Stimulated activated CD8-positive, alpha-beta memory T cell treated with anti-CD3 and anti-CD28 coated beads, Interleukin-15, amount 100 ng/mL, for 24 hours (primary cell): ENCODE measurements around the gene SPCS1.
"Not testable (repeated sequence)": the region's sequence is repeated elsewhere in the genome, so short reads cannot be mapped to it uniquely, and the experiment has no call there.

Experiments used
- DNase-seq: peaks from one replicate; pipeline ENCODE4 v3.0.0-alpha.2; 2020; ENCODE audit warnings: low read depth

Gene SPCS1

DNA sequence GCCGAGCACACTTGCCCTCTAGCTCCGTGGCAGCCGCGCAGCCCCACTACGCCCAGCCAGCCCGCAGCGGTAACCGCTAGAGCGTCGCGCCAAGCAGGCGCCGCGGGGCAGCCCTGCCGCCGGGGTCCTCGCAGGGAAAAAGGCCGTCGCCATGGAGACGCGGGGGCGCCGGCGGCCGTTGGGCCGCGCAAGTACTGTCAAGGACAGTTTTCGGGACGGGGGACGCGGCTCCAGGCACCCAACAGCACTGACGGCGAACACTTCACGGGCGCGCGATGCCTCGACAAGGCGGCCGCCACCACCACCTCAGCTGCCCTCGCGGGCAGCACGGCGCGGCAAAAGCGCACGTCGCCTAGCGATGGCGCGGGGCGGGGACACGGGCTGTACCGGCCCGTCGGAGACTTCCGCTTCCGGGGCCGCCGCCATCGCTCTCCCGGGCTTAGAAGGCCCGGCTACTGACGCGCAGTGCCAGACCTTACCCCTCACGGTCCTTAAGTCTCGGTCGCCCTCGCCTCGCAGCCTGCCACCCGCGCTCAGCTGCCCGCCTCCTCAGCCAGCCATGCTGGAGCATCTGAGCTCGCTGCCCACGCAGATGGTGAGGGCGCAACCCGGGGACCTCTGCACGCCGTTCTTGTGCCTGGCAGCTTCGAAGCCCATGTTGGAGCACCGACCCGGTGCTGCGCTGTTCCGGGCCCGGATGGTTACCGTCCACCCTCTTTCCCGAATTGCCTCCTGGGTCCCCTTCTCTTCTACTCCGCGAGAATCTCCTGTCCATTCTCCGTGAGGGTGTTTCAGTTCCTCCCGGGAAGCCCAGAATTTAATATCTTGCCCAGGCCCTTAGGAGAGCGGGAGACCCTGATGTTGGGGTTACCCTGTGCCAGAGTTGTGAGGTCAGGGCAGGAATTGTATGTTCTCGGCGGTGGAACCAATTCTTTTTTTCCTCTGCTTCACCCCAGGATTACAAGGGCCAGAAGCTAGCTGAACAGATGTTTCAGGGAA, at the start of gene SPCS1, which contains the start of gene GLT8D1:
TSS of gene SPCS1 (plus strand) at position 419 of the 999 bp plus-strand sequence. CDS start at position 560, 141 bp downstream.
TSS of gene GLT8D1 (minus strand) at position 104 of the 999 bp plus-strand sequence. CDS start 5,331 bp downstream, outside the sequence.
- DNase-seq = peak; percentile 77

DNA sequence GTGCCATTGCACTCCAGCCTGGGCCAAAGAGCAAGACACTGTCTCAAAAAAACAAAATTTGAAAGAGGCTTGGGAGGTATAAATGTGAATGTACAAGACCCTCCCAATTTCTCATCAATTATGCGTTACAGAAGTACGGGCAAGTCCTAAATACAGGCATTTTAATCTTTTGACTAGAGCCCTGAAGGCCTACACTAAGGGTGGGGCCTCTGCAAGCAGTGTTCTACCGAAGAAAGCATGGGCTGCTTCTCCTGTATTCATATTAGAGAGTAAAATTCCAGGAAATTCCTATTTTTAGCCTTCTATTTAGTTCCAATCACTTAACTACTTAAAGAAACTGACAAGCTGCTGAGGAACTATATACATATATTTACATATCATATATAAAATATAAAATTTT, 45.9 kb upstream of the SPCS1 start:
- DNase-seq = no peak

DNA sequence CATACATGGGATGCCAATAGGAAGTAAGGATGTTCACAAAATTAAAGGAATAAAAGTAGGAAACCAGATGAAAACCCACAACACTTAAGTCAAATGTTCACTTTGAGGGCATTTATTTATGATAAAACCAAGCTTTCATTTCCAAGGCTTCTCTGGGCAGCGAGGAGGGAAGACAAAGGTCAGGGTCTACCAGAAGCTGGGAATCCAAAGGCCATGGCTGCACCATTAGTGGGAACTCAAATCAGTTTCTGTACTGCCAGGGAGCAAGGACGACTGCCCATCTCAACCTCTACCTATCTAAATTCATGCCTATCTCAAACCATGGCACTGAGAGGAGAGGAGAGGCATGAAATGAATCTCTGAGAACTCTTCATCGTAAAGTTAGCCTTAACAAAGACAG, 42.8 kb upstream of the SPCS1 start:
- DNase-seq = no peak

DNA sequence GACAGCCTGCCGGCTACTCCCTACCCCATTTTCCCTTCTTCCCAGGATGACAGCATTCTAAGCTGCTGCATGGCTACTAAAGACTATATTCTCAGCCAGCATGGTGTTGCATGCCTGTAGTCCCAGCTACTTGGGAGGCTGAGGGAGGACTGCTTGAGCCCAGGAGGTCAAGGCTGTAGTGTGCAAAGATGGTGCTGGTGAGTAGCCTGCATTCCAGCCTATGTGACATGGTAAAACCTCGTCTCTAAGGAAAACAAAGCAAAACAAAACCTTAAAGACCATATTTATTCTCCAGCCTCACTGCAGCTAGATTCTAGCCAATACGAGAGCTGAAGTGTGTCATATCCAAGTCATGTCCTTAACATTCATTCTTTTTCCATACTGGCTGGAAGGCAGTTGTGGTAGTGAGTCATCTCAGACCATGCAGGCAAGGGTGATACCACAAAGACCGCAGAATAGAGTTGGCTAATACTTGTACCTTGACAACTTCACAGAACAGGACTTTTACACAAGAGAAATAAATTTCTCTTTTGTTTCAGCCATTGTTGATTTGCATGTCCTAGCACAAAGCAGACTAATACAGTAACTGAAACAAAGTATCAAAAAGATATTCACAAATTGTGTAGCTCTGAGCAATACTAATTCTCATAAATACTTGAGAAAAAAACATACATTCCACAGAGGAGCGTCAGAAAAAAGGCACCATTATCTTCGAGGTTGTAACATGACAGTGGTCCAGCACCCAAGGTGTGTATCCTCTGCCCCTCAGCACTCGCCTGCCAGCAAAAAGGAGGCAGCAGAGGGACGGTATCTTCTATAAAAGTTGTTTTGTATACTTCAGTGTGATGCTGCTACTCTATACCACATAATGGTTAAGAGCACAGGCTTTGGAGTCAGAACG, 35.0 kb upstream of the SPCS1 start:
- no peak for DNase-seq

DNA sequence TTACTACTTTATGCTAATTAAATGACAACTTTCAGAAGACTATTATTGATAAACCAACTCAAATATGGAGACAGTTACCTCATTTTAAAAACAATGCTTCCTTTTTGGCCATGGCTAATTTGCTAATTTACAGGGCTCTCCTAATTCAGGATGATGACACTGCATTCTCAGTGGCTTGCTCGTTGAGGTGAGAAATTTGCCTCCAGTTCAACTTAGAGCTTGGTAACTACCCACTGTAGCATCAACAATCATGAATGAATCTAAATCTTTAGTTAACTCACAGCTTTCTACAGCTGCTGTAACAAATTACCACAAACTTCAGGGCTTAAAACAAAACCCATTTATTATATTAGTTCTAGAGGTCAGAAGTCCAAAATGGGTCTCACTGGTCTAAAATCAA, 34.2 kb upstream of the SPCS1 start:
- no peak for DNase-seq

DNA sequence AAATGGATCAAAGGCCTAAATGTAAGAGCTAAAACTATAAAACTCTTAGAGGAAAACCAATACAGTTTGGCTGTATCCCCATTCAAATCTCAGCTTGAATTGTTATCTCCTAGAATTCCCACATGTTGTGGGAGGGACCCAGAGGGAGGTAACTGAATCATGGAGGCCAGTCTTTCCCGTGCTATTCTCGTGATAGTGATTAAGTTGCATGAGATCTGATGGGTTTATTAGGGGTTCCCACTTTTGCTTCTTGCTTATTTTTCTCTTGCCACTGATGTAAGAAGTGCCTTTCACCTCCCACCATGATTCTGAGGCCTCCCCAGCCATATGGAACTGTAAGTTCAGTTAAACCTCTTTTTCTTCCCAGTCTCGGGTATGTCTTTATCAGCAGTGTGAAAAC, 29.7 kb upstream of the SPCS1 start:
- not testable (repeated sequence) for DNase-seq

DNA sequence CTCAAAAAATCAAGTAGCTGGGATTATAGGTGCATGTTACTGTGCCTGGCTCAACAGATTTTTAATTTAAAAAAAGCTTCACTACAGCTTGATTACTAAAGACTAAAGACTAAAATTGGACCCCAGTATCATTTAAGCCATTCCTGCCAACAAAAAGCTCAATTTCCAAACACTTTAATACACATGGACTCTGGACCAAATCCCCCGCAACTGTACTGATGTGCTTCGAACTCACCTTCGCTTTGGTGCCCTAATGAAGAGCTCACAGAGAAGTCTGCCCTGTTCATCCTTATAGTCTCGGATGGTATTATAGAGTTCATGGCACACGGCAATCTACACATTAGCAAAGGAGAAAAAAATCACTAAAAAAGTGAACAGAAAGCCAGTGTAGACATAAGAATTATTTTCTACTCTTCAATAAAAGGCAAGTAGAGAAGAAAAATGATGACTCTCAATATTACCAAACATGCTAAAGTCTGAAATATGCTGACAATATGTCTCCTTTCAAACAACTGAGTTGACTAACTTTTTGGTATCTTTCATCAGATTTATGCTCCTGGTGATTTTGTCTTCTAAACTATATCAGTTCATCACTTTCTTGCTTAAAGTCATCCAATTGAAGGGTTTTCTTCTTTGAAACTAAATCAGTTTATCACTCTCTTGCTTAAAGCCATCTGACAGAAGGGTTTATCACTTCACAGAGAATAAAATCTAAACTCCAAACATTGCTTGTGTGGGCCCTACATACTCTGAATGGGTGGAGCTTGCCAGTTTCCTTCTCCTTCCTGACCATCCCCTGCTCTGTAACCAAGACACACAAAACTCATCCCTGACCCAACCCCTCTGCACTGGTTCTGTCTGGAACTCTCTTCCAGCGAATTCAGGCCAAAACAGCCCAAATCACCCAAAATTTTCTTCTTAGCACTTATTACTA, 27.4 kb upstream of the SPCS1 start:
- DNase-seq = no peak

DNA sequence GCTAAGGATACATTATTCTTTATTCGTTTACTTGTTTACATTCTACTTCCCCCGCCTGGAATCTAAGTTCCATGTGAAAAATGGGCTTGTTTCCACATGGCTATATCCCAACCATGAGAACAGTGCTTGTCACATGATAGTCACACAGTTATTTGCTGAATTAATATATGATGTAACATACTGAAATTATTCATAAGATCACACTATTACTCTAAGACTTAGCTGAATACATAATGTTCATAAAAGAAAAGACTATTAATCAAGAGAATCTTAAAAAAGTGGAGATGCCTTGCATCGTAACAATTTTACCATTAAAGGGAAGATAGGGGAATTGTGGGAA, 26.7 kb upstream of the SPCS1 start:
- no peak for DNase-seq

DNA sequence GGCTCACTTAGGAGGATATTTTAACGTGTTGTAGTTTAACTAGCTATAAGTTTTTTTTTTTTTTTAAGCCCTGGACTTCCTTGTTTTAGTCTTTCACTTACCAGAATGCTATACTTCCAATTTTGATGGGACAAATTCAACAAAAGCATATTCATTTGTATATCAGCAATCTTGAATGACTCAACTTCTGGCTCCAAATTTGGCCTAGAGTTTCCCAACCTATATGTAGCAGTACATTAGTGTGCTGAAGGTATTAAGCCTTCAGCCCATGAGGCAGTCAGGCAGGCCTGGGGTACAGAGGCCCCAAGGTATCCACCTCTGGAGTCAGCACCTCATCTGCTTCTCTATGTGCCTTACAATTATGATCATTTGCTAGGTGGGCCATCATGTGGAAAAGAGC, 26.1 kb upstream of the SPCS1 start:
- no peak for DNase-seq

DNA sequence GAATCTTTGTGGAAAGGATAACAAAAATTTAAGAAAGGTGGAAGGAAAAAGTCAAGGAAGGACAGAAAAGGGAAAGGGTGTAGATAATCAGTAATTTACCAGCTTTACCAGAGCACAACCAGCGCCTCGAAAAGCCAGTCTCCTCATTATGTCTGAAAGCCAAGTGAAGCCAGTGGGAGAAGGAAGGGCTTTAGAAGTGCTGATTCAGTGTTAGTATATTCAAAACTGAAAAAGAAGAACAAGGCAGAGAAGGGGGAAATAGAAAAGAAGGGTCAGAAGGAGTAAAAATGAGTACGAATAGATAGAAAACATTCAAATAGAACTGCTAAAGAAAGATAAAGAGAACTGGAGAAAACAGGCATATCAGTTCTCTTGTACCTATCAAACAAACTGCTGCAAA, 24.3 kb upstream of the SPCS1 start:
- DNase-seq = no peak

DNA sequence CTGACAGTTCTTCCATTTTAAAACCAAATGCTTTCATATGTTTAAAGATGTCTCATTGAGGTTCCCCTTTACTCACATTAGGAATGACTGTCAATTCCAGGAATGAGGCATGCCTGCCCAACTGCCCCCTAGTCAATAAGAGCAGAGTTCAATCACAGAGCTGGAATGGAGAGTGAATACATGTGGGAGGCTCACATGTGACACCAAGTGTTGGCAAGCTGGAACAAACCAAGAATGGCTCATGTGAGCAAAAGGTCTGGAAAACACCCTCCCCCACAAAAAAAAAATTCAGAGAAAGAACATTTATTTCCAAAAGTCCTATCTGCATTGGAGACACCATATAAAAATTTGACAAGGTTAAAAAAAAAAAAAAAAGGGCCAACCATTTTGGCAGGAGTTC, 23.9 kb upstream of the SPCS1 start:
- no peak for DNase-seq

DNA sequence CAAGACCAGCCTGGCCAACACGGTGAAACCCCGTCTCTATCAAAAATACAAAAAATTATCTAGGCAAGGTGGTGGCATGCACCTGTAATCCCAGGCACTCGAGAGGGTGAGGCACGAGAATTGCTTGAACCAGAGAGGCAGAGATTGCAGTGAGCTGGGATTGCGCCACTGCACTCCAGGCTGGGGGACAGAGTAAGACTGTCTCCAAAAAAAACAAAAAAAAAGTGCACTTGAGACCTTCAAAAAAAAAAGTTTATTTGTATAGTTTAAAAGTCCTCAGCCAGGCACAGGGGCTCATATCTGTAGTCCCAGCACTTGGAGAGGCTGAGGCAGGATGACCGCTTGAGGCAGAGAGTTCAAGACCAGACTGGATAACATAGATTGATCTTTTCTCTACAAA, 22.3 kb upstream of the SPCS1 start:
- no peak for DNase-seq

DNA sequence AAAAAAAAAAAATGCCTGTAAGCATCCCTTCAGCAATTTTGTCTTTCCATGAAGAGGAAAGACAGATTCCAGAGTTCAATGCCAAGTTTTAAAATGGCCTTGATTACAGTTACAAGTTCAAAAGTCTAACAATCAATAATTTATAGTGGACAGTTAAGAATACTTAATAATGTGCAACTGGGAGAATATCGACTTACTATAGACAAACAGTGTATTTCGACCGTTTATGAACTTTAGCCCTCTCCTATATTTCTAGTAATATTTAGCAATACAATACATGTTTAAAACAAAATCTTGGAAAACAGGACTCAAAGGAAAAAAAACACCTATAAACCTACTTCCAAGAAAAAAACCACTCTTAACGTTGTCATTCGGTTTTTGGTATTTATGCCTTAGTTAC, 21.7 kb upstream of the SPCS1 start:
- DNase-seq = no peak

DNA sequence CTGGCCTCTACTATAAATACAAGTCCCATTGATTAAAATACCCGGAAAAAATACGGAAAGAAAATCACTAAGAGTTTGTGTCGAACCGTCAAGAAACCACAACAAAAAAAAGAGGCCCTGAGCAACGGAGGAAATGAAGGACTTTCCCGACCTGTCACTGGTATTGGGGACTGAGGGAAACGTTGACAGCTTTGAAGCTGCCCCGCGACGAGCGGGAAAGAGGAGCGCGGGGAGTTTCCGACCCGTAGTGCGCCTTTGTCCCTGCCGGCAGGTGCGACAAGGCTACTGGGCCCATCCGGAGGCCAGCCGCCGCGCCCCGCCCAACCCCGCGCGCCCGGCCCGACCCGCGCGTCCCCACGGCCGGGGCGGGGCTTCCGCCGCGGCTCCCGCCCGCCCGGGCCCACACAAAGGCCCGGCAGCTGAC, 20.6 kb upstream of the SPCS1 start:
- peak; percentile 58 for DNase-seq

DNA sequence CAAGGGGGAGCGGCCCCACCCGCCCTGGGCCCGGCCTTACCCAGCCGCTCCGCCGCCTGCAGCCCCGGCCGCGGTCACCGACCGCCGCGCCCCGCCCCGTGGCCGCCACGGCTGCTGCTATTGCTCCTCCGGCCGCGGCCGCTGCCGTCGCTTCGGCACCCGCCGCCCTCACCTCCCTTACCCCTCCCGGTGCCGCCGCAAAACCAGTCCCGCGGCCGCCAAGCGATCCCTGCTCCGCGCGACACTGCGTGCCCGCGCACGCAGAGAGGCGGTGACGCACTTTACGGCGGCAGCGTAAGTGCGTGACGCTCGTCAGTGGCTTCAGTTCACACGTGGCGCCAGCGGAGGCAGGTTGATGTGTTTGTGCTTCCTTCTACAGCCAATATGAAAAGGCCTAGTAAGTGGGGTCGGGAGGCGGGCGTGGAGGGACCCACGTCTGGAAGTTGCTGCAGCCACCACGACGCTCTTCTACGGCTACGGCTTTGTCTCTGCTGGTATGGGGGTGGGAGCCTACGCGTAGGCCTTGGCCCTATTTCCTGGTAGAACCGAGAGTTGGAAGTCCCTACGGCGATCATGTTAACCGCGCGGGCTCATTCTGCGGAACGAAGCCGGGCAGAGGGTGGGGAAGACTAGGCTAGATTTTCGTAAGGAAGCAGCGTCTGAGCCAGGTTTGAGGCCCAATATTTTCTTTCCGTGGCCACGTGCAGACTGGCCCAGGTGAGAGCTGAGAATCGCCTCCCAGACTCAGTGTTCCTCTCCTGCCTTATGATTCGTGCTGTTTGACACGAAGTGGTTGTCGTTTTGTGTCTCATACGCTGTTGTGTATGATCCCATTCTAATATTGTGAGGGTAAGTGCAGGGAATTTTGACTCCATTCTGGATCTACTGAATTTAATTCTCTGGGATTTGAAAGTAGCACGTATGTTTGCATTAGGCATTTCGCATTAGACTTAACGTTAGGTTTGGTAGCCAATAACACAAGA, 19.9 kb upstream of the SPCS1 start, which contains the start of the genes GNL3 and PBRM1:
TSS of gene GNL3 (plus strand) at position 324 of the 983 bp plus-strand sequence. CDS start at position 385, 61 bp downstream.
TSS of gene PBRM1 (minus strand) at position 205 of the 983 bp plus-strand sequence.
- peak; percentile 79 for DNase-seq

DNA sequence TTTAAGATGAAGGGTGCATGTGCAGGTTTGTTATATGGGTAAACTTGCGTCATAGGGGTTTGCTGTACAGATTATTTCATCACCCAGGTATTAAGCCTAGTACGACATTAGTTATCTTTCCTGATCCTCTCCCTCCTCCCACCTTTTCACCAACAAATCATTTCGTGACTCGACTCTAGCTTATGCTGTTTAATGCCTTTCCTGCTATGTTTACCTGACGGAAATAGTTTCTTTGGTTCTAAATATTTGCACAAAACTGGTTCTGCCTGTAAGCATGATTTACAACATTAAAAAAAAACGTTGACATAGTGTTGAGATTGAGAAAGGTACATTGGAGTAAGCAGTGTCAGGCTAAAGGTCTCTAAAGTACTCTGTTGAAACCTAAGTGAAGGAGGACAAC, 17.6 kb upstream of the SPCS1 start:
- no peak for DNase-seq

DNA sequence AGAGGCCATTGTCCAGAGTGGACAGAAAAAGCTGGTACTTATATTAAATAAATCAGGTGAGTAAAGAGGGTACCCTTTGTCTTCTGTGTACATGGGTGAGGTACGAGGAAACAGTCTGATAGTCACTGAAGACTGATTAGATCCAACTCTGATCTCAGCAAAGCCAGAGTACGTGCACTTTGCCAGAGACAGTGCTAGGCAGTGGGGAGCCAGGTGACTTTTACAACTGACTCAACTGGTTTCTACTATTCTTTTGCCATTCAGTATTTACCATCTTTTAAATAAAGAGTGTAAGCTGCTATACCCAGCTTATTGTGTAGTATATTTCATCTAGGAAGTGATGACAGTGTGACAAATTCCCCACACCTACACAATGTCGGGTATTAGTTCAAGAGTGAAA, 16.8 kb upstream of the SPCS1 start:
- no peak for DNase-seq

DNA sequence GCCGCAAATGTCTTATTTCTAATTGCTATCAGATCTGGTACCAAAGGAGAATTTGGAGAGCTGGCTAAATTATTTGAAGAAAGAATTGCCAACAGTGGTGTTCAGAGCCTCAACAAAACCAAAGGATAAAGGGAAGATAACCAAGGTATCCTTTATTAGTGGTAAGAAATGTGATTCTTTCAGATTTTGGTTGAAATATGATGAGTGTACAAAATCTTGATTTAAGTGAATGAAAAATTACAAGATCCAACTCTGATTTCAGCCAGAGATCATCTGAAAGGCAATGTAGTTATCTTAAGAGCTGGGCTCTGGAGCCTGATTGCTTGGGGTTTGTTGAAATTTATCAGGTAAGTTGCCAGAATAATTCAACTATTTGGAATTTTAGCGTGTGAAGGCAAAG, 15.3 kb upstream of the SPCS1 start:
- DNase-seq = no peak

DNA sequence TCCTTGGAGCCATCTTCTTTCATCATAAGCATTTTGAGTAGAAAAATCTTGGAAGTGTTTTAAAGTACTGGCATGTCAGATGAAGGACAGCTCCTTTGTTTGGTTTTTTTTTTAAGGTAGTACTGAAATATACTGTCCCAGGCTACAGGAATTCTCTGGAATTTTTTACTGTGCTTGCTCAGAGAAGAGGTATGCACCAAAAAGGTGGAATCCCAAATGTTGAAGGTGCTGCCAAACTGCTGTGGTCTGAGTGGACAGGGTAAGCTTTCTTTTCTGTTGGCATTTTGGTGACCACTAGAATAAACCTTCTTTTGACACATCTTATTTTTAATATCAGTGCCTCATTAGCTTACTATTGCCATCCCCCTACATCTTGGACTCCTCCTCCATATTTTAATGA, 12.8 kb upstream of the SPCS1 start:
- DNase-seq = no peak

DNA sequence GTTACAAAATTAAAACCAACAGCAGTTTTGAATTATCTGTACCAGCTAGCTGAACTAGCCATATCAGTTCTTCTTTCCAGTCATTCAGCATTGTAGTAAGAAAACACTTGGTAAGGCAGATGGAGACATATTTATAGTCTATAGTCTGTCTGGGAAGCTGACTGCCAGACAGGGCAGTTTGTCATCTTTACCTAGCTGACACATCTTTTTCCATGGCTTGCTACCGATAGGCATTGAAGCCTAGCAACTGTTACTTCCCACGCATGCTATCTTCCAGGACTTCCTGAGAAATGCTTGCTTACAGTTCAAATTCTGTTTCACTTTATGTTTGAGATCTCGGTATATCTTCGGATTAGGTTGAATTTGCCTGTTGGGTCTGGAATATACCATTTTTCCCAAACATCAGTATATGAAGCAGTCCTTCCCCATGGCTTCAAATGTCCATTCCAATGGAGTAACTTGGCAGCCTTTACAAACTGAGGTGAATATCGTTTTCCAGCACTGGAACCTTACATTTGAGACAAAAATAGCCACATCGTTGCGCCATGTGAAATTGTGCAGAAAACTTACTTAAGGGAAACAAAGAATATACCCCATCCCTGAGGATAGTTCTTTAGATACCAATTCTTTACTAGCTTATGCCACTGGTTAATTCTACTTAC, 11.2 kb upstream of the SPCS1 start:
- no peak for DNase-seq
